Neural progenitor cell (in vitro differentiated cells): ENCODE results near the gene MSS51.

Source experiments
- CTCF ChIP-seq: fragments of 200-600 bp; sonication (generic); IDR thresholded peaks from 2 replicates; pipeline ENCODE4 v1.5.1; 2017; ENCODE audit warnings: antibody characterized with exemption, mild to moderate bottlenecking
- EZH2 ChIP-seq: fragments of 200-600 bp; sonication (generic); IDR thresholded peaks from 2 replicates; pipeline ENCODE4 v1.6.1; 2017; ENCODE audit warnings: antibody characterized with exemption, mild to moderate bottlenecking, moderate library complexity
- EZH2phosphoT487 ChIP-seq: fragments of 200-600 bp; sonication (generic); IDR thresholded peaks from 2 replicates; pipeline ENCODE4 v1.6.1; 2017; ENCODE audit warnings: antibody characterized with exemption

- TF ChIP-seq CTCF = no peak
- no peak for TF ChIP-seq EZH2
- TF ChIP-seq EZH2phosphoT487 = no peak
These were observed 15.8 kb upstream of the MSS51 start for GRCh38 chr10:73449113-73449512.
